ENCODE measurements around the gene SCGB2B2.
A peak's percentile ranks its signal among the peaks of the same experiment; 100 is the strongest.
"Not testable (repeated sequence)": the region's sequence is repeated elsewhere in the genome, so short reads cannot be mapped to it uniquely, and the experiment has no call there.

SCGB2B2 gene

GRCh38 chr19:34665275-34665674, 11.7 kb downstream of the SCGB2B2 start:
- H3K36me3 ChIP-seq (ENCODE audit: control insufficient read depth, insufficient read depth, low read length); H3K4ac ChIP-seq (ENCODE audit: low read depth, low read length); H3K79me1 ChIP-seq (ENCODE audit: low read length); H3K27ac ChIP-seq (ENCODE audit: low read depth, low read length); H3K18ac ChIP-seq (ENCODE audit: low read length); H4K8ac ChIP-seq (ENCODE audit: low read depth, low read length); H3K4me2 ChIP-seq (ENCODE audit: low read length); H3K23ac ChIP-seq (ENCODE audit: low read length); H3K27me3 ChIP-seq (ENCODE audit: insufficient read depth, low read length, poor library complexity); H4K5ac ChIP-seq (ENCODE audit: low read length); DNase-seq; H3K4me1 ChIP-seq (ENCODE audit: control insufficient read depth, low read depth, low read length); H3K9ac ChIP-seq (ENCODE audit: low read length); H3K79me2 ChIP-seq (ENCODE audit: control insufficient read depth, insufficient read depth, low read length); H3K56ac ChIP-seq (ENCODE audit: low read length); H2BK15ac ChIP-seq (replicated peaks; ENCODE audit: low read depth); H2AK5ac ChIP-seq (ENCODE audit: low read length); H2BK120ac ChIP-seq (ENCODE audit: low read depth, low read length); H2BK5ac ChIP-seq (ENCODE audit: low read length); H3K4me3 ChIP-seq (ENCODE audit: low read length): not testable (repeated sequence)
- WGBS (ENCODE audit: extremely low coverage, insufficient coverage, low lambda C conversion rate): no CpG with 5 or more reads among the region's 4 CpGs

GRCh38 chr19:34664870-34665269, 12.1 kb downstream of the SCGB2B2 start:
- Histone ChIP-seq H2BK15ac (replicated peaks; ENCODE audit: low read depth) (no peak overlapping the region), H4K5ac (ENCODE audit: low read length) (no peak overlapping the region), H3K27ac (ENCODE audit: low read depth, low read length) (no peak overlapping the region), H3K4ac (ENCODE audit: low read depth, low read length) (no peak overlapping the region), H3K56ac (ENCODE audit: low read length) (no peak overlapping the region), H3K36me3 (ENCODE audit: control insufficient read depth, insufficient read depth, low read length) (no peaks in the 10 kb centered on the region), H3K23ac (ENCODE audit: low read length) (no peak overlapping the region), H2BK5ac (ENCODE audit: low read length) (no peak overlapping the region), H3K79me1 (ENCODE audit: low read length) (no peaks in the 10 kb centered on the region), H3K4me1 (ENCODE audit: control insufficient read depth, low read depth, low read length) (no peaks in the 10 kb centered on the region), H3K18ac (ENCODE audit: low read length) (no peak overlapping the region), H3K27me3 (ENCODE audit: insufficient read depth, low read length, poor library complexity) (no peaks in the 10 kb centered on the region), H2AK5ac (ENCODE audit: low read length) (no peak overlapping the region), H3K4me3 (ENCODE audit: low read length) (no peak overlapping the region), H3K9ac (ENCODE audit: low read length) (no peak overlapping the region), H3K79me2 (ENCODE audit: control insufficient read depth, insufficient read depth, low read length) (no peaks in the 10 kb centered on the region), H2BK120ac (ENCODE audit: low read depth, low read length) (no peak overlapping the region), H4K8ac (ENCODE audit: low read depth, low read length) (no peak overlapping the region), H3K4me2 (ENCODE audit: low read length) (no peak overlapping the region)
- no peak for DNase-seq
- no CpG with 5 or more reads among the region's 6 CpGs for WGBS (ENCODE audit: extremely low coverage, insufficient coverage, low lambda C conversion rate)

GRCh38 chr19:34664168-34664567, 12.8 kb downstream of the SCGB2B2 start:
- Histone ChIP-seq H3K79me2 (ENCODE audit: control insufficient read depth, insufficient read depth, low read length) (no peaks in the 10 kb centered on the region), H3K56ac (ENCODE audit: low read length) (no peak overlapping the region), H3K4me3 (ENCODE audit: low read length) (no peak overlapping the region), H3K4me1 (ENCODE audit: control insufficient read depth, low read depth, low read length) (no peaks in the 10 kb centered on the region), H2BK5ac (ENCODE audit: low read length) (no peak overlapping the region), H2BK120ac (ENCODE audit: low read depth, low read length) (no peak overlapping the region), H3K18ac (ENCODE audit: low read length) (no peak overlapping the region), H2AK5ac (ENCODE audit: low read length) (no peak overlapping the region), H4K8ac (ENCODE audit: low read depth, low read length) (no peak overlapping the region), H3K27ac (ENCODE audit: low read depth, low read length) (no peak overlapping the region), H3K36me3 (ENCODE audit: control insufficient read depth, insufficient read depth, low read length) (no peaks in the 10 kb centered on the region), H3K79me1 (ENCODE audit: low read length) (no peaks in the 10 kb centered on the region), H3K9ac (ENCODE audit: low read length) (no peak overlapping the region), H3K4me2 (ENCODE audit: low read length) (no peak overlapping the region), H3K4ac (ENCODE audit: low read depth, low read length) (no peak overlapping the region), H3K23ac (ENCODE audit: low read length) (no peak overlapping the region), H3K27me3 (ENCODE audit: insufficient read depth, low read length, poor library complexity) (no peaks in the 10 kb centered on the region), H4K5ac (ENCODE audit: low read length) (no peak overlapping the region), H2BK15ac (replicated peaks; ENCODE audit: low read depth) (no peak overlapping the region)
- no peak for DNase-seq
- no CpG with 5 or more reads among the region's 3 CpGs for WGBS (ENCODE audit: extremely low coverage, insufficient coverage, low lambda C conversion rate)

GRCh38 chr19:34662919-34663318, 14.0 kb downstream of the SCGB2B2 start:
- H3K23ac ChIP-seq (ENCODE audit: low read length): no peak overlapping the region
- no peak overlapping the region for H4K5ac ChIP-seq (ENCODE audit: low read length)
- no peak overlapping the region for H2BK5ac ChIP-seq (ENCODE audit: low read length)
- H3K9ac ChIP-seq (ENCODE audit: low read length): no peak overlapping the region
- H4K8ac ChIP-seq (ENCODE audit: low read depth, low read length): no peak overlapping the region
- no peak overlapping the region for H2BK120ac ChIP-seq (ENCODE audit: low read depth, low read length)
- no peaks in the 10 kb centered on the region for H3K27me3 ChIP-seq (ENCODE audit: insufficient read depth, low read length, poor library complexity)
- H2BK15ac ChIP-seq (replicated peaks; ENCODE audit: low read depth): no peak overlapping the region
- no peak overlapping the region for H2AK5ac ChIP-seq (ENCODE audit: low read length)
- H3K18ac ChIP-seq (ENCODE audit: low read length): no peak overlapping the region
- no peak overlapping the region for H3K56ac ChIP-seq (ENCODE audit: low read length)
- no peaks in the 10 kb centered on the region for H3K36me3 ChIP-seq (ENCODE audit: control insufficient read depth, insufficient read depth, low read length)
- no peaks in the 10 kb centered on the region for H3K79me1 ChIP-seq (ENCODE audit: low read length)
- H3K4me1 ChIP-seq (ENCODE audit: control insufficient read depth, low read depth, low read length): no peaks in the 10 kb centered on the region
- WGBS (ENCODE audit: extremely low coverage, insufficient coverage, low lambda C conversion rate): no CpG with 5 or more reads among the region's 5 CpGs
- H3K4ac ChIP-seq (ENCODE audit: low read depth, low read length): no peak overlapping the region
- no peak overlapping the region for H3K27ac ChIP-seq (ENCODE audit: low read depth, low read length)
- no peak overlapping the region for H3K4me3 ChIP-seq (ENCODE audit: low read length)
- peak; percentile 42 for DNase-seq
- no peak overlapping the region for H3K4me2 ChIP-seq (ENCODE audit: low read length)
- H3K79me2 ChIP-seq (ENCODE audit: control insufficient read depth, insufficient read depth, low read length): no peaks in the 10 kb centered on the region

GRCh38 chr19:34661357-34661756, 15.6 kb downstream of the SCGB2B2 start:
- no peak overlapping the region for H4K8ac ChIP-seq (ENCODE audit: low read depth, low read length)
- H3K4me2 ChIP-seq (ENCODE audit: low read length): no peak overlapping the region
- no peaks in the 10 kb centered on the region for H3K36me3 ChIP-seq (ENCODE audit: control insufficient read depth, insufficient read depth, low read length)

GRCh38 chr19:34655651-34656050, 21.3 kb downstream of the SCGB2B2 start:
- H2BK15ac ChIP-seq (replicated peaks; ENCODE audit: low read depth): no peak overlapping the region
- no peak overlapping the region for H2BK120ac ChIP-seq (ENCODE audit: low read depth, low read length)
- H3K23ac ChIP-seq (ENCODE audit: low read length): no peak overlapping the region
- no peaks in the 10 kb centered on the region for H3K4me1 ChIP-seq (ENCODE audit: control insufficient read depth, low read depth, low read length)
- no CpG with 5 or more reads among the region's 2 CpGs for WGBS (ENCODE audit: extremely low coverage, insufficient coverage, low lambda C conversion rate)
- H3K27ac ChIP-seq (ENCODE audit: low read depth, low read length): no peak overlapping the region
- no peak overlapping the region for H3K56ac ChIP-seq (ENCODE audit: low read length)
- H3K4ac ChIP-seq (ENCODE audit: low read depth, low read length): no peak overlapping the region
- no peaks in the 10 kb centered on the region for H3K36me3 ChIP-seq (ENCODE audit: control insufficient read depth, insufficient read depth, low read length)
- H3K4me3 ChIP-seq (ENCODE audit: low read length): no peak overlapping the region
- H2AK5ac ChIP-seq (ENCODE audit: low read length): no peak overlapping the region
- H3K27me3 ChIP-seq (ENCODE audit: insufficient read depth, low read length, poor library complexity): no peaks in the 10 kb centered on the region
- H2BK5ac ChIP-seq (ENCODE audit: low read length): no peak overlapping the region
- H3K79me1 ChIP-seq (ENCODE audit: low read length): no peaks in the 10 kb centered on the region
- H3K9ac ChIP-seq (ENCODE audit: low read length): no peak overlapping the region
- DNase-seq: no peak
- no peak overlapping the region for H4K8ac ChIP-seq (ENCODE audit: low read depth, low read length)
- no peak overlapping the region for H3K4me2 ChIP-seq (ENCODE audit: low read length)
- H3K18ac ChIP-seq (ENCODE audit: low read length): no peak overlapping the region
- H3K79me2 ChIP-seq (ENCODE audit: control insufficient read depth, insufficient read depth, low read length): no peaks in the 10 kb centered on the region
- H4K5ac ChIP-seq (ENCODE audit: low read length): no peak overlapping the region

More at GRCh38 chr19:34661357-34661756, 15.6 kb downstream of the SCGB2B2 start:
- H3K9ac ChIP-seq (ENCODE audit: low read length): no peak overlapping the region
- no peak overlapping the region for H3K23ac ChIP-seq (ENCODE audit: low read length)
- H2BK5ac ChIP-seq (ENCODE audit: low read length): no peak overlapping the region
- no peak overlapping the region for H3K4ac ChIP-seq (ENCODE audit: low read depth, low read length)
- H2BK15ac ChIP-seq (replicated peaks; ENCODE audit: low read depth): no peak overlapping the region
- H3K79me2 ChIP-seq (ENCODE audit: control insufficient read depth, insufficient read depth, low read length): no peaks in the 10 kb centered on the region
- no peak overlapping the region for H4K5ac ChIP-seq (ENCODE audit: low read length)
- H2BK120ac ChIP-seq (ENCODE audit: low read depth, low read length): no peak overlapping the region
- no peak overlapping the region for H3K56ac ChIP-seq (ENCODE audit: low read length)
- no peaks in the 10 kb centered on the region for H3K27me3 ChIP-seq (ENCODE audit: insufficient read depth, low read length, poor library complexity)
- H3K79me1 ChIP-seq (ENCODE audit: low read length): no peaks in the 10 kb centered on the region
- H3K18ac ChIP-seq (ENCODE audit: low read length): no peak overlapping the region
- no peak overlapping the region for H2AK5ac ChIP-seq (ENCODE audit: low read length)
- no CpG with 5 or more reads among the region's 3 CpGs for WGBS (ENCODE audit: extremely low coverage, insufficient coverage, low lambda C conversion rate)
- no peak for DNase-seq
- no peak overlapping the region for H3K27ac ChIP-seq (ENCODE audit: low read depth, low read length)
- no peaks in the 10 kb centered on the region for H3K4me1 ChIP-seq (ENCODE audit: control insufficient read depth, low read depth, low read length)
- H3K4me3 ChIP-seq (ENCODE audit: low read length): no peak overlapping the region
